HG02678 (cell line): ENCODE data around the gene STAT4.
A peak's percentile ranks its signal among the peaks of the same experiment; 100 is the strongest.

Experiments
- ATAC-seq: cut with Tn5 transposase; IDR thresholded peaks from one replicate; pipeline ENCODE4 v1.9.1; 2021; ENCODE audit warnings: mild to moderate bottlenecking, moderate library complexity; ENCODE audit not compliant: unreplicated experiment

The STAT4 gene

DNA sequence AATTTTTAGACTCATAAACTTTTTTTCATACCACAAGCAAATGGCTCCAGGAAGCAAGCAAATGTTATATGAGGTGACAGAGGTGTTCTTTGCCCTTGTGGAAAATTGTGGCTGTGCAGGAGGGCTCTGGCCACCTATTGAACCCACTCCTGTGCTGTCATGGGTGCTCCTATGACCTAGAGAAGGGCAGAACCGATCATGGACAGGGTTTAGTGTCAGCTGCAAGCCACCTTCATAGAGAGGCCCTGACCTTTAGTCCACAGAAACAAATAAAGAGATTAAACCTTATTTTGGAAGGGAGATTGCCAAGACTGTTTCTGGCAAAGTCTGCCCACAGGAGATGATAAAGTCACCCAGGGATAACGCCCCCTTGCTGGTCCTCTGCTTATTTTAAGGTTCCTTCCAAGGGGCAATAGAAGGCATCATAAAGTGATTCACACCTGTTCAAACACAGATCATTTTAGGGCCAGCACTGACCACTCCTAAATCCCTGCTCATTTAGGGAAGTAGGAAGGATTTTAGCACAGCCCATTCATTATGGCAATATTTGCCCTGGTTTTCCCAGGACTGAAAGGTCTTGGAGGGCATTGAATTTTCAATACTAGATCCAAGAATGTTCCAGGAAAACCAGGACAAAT, 26.1 kb upstream of the STAT4 start:
- no peak for ATAC-seq

DNA sequence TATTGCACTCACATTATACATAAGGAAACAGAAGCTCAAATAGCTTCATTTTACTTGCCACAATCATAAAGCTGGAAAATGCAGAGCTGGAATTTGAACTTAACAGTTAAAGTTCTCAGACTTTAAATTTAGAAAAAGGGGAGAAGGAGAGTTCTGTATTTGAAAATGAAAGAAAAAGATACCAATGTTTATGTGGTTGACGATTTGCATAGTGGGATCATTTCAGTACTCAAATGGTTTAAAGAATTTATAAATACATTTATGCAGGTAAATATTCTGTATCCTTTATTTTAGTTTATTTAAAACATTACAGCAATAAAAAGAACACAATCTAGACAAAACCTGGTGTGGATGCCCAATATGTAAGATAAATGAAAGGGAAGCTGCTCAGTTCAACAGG, 25.5 kb upstream of the STAT4 start:
- peak; percentile 55 for ATAC-seq

DNA sequence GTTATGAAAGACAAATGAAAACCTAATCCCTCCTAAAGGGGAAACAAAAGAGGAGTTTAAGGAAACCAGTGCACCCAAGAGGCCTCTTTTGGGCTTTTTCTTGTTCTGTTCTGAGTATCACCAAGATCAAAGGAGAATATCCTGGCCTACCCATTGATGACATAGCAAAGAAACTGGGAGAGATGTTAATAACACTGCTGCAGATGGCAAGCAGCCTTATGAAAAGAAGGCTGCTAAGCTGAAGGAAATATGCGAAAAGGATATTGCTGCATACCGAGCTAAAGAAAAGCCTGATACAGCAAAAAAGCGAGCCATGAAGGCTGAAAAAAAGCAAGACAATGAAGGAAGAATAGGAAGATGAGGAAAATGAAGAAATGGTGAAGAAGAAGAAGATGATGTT, 23.6 kb upstream of the STAT4 start:
- no peak for ATAC-seq

DNA sequence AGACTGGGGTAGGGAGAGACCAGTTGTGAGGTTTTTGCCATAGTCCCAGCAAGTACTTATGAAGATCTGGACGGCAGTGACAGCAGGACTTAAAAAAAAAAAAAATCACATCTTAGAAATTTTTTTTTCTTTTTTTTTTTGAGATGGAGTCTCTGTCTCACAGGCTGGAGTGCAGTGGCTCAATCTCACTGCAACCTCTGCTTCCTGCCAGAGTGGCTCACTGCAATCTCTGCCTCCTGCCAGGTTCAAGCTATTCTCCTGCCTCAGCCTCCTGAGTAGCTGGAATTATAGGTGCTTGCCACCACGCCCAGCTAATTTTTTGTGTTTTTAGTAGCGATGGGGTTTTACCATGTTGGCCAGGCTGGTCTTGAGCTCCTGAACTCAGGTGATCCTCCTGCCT, 22.4 kb upstream of the STAT4 start:
- ATAC-seq, result no peak

DNA sequence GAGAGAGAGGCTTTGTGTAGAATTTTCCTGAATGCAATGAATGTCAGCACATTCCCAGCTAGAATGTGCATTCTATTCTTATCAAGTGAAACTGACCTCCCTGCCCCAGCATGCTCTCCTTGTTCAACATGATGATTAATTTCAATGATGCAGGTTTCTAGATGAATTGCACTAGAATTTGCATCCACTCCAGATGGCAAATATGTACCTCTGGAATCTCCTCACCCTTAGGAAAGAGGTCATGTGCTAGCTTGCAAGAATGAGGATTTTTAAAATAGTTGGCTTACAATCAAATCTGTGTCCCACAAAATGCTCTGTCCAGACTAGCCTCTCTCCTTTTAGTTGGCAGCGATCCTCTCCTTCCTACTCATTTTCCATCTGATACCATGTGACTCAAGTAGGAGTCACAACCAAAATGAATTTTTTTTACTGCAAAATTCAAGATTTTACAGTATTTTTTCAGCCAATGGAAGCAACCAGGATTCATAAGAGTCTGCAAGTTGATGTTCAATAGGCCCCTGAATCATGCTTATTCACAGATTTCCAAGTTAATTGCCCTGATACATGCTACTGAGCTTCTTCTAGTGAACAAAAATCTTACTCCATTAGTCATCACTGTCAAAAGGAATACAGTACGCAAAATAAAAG, 21.0 kb upstream of the STAT4 start:
- no peak for ATAC-seq

DNA sequence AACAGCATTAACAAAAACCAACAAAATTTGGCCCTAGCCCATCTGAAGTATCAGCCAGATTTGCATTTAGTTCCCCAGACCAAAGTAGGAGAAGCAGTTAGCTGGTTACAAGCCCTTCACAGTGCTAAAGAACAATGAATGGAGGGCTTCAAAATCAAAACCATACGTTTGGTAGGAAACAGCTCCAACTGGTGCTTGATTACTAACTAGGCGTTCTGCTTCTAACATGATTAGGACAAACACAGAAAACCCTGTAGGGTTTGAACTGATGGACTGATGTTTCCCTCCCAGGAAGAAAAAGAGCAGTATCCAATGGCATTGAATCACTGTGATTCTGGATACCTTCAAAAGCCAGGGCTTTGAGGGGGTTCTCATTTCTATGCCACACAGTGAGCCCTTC, 20.5 kb upstream of the STAT4 start:
- ATAC-seq, result no peak

DNA sequence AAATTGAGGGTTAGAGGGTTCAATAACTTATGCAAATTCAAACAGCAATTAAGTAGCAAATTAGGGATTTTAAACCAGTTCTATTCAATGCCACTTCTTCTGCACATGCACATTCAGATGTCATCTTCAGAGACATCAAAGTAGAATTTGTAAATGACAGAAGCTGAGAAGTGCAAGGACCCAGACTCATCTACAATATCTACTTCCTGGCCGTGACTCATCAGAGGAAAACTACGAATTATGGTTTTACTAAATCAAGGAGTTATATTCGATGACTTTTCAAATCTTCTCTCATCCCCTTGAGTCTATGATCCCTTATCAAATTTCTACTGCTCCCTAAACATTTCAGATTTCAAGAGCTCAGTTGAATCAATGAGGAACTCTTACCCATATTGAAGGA, 20.0 kb upstream of the STAT4 start:
- no peak for ATAC-seq

DNA sequence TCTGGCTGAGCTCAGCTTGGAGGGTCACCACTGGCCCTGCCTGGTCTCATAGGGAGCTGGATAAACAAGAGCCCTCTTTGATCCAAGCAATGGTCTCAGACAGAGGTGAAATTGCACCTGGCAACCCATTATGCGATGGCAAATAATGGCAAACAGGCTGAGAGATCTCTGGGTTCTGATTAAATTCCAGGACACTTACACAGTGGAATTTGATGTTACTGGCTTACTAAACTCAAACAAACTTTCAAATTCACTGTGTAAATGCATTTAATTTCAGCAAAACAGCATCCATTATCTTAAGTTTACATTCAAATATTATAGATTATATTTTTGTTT, 19.5 kb upstream of the STAT4 start:
- ATAC-seq, result no peak

DNA sequence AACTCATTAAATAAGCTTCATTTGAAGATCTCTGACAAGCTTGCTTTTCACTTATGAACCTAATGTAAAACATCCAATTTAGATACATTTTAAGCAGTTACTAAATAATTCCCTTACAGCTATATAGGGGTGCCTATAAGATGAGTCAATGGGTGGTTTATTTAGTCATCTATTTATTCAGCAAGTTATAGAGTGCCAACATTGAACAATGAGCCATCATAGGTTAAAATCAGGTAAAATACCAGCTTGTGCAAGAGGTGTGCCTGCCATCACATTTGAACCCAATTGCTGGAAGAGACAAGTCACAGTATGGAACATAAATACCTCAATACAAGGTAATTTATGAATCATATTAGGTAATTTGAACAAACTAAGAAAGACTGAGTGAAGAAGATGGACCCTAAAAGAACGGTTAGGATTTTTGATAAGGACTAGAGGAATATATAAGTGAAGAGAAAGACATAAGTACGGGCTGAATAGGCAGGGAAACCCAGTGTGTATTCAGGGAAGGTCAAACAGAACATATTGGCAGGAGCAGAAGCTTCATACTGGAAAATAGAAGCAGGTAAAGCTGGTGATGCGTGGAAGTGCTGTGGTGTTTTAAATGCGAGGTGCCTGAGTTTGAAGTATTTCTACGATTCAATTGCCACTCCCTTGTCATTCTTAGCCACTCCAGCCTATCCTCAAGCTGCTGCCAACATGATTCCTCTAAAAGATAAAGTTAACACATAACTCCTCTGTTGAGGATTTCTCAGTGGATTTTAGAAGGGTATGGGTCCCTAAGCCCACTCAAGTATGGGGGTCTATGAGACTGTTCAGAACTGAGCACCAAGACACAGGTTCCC, 18.9 kb upstream of the STAT4 start:
- ATAC-seq, result no peak

DNA sequence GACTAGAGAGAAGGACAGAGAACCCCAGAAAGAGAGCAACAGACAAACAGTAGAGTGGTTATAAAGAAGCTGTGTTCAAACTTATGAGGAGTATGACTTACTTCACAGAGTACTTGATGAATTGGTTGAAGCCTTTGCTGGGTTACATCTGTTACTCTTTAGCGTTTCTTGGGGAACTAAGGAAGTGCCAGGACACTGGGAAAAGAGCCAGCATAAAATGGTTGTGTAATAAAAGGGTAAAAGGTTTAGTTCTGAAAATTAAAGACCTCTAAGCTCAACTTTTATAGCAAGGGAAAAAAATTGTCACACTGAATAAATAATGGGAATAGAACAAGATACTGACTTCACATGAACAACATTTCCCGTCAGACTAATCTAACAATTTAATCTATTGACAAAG, 17.0 kb upstream of the STAT4 start:
- ATAC-seq, result no peak

DNA sequence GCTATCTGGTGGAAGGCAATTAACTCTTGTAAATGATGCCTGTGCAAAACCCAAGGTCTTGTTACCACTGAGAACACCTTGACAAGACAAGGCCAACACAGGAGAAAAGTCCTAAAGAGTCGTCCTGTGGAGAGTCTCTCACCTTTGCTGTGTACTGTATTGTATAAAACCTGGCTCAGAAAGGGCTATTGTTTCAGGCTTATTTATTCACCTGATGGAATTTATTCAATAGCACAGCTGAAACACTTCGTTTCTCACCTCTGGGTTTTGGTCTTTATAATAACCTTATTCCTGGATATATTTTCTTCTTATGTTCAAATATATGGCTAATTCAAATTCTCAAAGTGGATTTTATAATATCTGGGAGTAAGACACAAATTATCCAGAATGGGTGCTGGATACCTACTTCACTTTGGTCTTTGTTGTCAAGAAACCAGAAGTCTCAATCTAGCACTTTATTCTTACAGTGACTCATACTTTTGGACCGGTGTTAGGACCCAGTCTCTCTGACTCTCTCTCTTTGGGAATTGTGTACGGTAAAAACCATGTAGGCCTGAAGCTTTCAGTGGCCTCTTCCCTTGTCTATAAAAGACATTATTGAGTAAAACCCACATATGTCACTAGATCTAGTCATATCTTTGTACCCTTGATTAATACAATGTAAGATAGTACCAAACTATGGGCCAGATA, 16.1 kb upstream of the STAT4 start:
- ATAC-seq, result no peak

DNA sequence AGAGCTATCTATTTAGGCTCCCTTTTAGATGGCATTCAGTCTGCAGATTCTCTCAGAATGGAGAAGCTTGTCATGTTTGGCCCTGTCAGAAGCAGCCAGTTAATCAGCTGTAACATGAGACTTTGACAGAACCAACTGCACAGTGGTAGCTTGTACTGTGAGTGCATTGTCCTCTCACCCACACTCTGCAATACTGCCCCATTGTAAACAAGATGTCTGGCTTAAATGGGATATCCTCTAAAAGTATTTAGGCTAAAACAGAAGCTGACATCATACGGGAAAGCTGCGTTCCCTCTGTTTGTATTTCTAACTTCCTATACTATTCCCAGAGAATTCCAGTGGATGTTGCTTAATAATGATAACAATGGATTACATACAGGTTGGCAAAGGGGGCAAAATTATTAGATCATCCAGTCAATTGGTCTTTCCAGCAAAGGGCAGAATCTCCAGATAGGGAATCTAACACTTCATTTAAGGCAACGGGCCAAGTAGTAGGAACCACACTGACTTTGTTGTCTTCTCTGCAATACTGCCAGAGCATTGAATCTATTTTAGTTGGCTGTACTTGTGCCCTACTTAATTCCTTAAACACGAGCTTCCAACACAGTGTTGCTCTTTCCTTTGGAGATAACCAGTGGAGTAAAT, 15.4 kb upstream of the STAT4 start:
- no peak for ATAC-seq

DNA sequence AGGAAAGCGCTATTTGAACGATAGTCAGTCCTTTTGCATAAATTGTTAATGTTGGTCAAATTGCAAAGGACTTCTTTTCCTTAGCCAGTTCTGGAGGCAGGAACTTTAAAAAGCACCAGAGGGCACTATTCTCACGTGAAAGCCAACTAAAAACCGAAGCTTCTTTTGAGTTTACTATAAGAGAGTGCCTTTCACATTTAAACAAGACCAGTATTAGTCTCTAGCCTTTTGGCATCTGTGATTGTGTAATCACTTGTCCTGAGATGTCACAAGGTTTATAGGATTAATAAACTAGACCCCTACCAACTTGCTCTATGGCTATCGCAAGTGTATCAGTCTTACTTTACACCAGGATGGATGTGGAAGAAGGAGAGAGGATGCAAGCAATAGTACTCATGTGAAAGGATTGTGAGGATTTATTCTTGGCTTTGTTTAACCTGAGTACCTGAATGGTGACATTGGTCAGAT, 14.4 kb upstream of the STAT4 start:
- ATAC-seq, result peak; percentile 65

DNA sequence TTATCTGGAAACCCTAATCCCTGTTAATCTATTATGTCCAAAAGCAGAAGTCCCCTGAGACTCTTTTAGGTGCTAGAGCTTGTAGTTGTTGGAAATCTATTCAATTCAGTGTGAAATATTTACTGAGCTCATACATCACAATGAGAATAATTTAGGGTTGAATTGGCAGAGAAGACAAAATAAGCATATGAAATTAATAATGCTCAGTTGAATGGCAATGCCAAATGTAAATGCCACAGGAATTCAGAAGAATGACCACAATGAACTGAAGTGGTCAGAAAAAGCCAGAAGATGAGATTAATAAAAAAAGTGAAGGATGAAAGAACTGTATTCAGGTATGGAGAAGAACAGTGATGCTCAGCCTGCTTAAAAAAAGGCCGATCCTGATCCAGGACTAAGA, 8.0 kb upstream of the STAT4 start:
- no peak for ATAC-seq

DNA sequence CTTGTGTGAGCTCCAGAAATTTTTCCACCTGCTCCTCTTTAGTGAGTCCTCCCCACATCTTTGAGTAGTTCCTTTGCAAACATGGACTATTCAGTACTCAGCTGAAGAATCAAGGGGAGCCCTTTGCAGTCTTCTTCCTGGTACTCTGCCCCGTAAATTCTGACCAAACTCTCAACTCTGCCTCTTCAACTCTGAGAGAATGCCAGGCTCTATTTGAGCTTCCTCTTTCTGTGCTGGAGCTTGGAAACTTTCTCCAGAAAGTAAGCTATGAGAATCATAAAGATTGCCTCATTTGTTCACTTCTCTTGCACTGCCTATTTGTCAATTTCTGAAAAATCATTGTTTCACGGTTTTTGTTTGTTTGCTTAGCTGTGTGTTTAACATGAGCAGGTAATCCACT, 7.4 kb upstream of the STAT4 start:
- ATAC-seq, result no peak

DNA sequence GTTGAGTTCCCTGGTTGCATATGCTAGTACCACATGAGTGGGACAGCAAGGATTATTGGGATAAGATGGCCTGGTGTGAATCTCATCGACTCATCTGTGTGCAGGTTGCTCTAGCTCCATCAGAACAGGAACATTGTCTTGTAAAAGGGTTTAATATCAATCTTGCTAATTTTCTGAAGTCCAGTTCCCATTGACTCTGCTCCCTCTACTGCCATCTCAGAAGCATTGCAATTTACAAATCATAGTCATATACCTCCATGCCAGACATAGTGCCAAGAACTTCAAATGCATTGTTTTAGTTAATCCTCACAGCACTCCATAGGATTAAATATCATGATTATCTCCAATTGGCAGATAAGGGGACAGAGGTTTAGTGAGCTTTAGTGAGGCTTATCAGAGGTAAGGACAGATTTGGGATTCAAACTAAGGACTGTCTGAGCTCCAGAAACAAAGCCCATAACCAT, 4.8 kb upstream of the STAT4 start:
- ATAC-seq, result peak; percentile 33

DNA sequence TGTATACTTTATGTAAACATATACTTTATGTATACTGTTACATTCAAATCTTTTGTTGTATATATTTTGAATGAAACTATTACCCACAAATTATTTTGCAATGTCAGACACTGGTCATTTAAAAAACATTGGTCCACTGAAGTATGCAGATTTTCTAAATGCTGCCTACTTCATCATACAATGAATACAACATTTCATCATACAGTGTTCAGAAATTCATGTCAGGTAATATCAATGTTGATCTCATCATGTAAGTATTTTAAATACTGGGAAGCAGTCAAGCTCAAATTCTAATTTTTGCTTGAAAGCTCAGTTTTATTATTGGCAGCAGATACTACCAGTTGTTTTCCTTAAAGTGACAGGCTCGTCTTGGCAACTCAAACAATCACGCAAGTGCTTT, 2.9 kb upstream of the STAT4 start:
- ATAC-seq, result no peak

DNA sequence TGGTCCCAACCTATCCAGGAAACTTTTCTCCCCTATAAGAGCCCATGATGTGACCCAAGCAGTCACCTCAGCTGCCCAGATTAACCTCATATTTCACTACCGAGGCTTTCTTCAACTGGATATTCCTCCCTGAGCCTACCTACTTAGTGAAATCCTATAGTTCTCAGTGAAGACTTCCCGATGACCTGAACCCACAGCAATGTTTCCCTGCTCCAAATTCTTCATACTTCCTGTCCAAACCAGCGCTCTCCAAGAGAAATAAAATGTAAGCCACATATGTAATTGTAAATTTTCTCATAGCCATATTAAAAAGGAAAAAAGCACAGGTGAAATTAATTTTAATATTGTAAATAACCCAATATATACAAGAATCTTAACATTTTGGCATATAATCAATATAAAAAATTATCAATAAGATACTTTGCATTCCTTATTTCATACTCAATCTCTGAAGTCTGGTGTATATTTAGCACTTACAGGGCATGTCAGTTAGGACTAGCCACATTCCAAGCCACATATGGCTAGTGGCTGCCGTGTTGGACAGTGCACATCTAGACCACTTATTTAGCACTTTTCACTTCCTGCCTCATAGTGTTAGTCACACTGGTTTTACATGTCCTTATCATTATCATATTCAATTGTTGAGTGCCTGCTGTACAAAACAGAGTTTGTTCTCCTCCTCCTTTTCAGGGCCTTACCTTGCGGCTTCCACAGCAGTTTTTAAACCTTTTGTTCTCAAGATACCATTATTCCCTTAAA, 1.9 kb upstream of the STAT4 start:
- ATAC-seq, result no peak

DNA sequence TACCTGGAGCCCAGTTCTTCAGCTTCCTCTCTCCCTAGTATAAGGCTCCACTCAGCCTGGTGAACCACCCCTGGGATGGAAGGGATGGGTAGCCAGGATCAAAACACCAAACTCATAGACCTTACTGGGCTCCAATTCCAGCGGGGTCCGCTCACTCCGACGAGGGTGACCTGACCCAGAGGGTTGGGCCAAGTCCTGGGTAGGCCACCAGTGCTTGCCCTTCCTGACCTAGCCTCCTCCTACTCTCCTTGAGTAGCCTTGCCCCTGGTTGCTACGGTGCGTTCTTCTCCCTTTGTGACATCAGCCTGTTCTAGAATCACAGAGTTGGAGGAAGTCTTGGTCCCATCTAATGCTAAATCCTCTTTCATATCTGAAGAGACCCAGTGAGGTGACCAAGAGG, 537 bp upstream of the STAT4 start:
- no peak for ATAC-seq

DNA sequence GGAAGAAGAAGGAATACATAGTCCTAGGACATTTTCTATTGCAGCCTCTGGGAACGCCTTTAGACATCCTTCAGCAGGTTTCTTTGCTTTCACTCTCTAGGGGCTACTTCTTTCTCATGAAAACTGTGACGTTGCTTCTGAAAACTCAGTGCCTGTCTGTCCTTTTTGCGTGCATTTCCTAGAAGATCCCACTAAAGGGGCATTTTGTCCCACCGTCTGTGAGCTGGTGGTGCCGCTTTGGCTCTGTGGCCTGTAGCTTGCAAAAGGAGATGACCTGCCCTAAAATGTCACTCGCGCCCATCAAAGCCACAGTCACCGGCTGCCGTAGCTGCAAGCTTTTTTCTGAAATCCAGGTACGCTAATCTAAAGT, 579 bp downstream of the STAT4 start:
- ATAC-seq, result peak; percentile 32
